Right renal pelvis (tissue), 4 donors: ENCODE results near the gene NEO1. TPM values are rescaled to one million over a fixed set of nuclear protein-coding genes. Genes with fewer than 3 reads are reported as not detected.

Experiments used
- DNase-seq, 4 donors: peaks; one replicate each; pipeline ENCODE4 v3.0.0-alpha.2; 2013; ENCODE audit warnings: low read depth in 4 of 4, low spot score in 3 of 4, missing footprints in 1 of 4
- polyA plus RNA-seq, 4 donors: library from polyadenylated mRNA; unstranded; fragments of 120-200 nt; gene quantifications; one replicate each; pipeline ENCODE4 v1.2.1, GENCODE V29; 2013; ENCODE audit not compliant: insufficient read length in 4 of 4

NEO1 gene
- polyA plus RNA-seq = 100 to 1,000 TPM; 126 to 141 (median 128) TPM

- DNase-seq = peak; percentile 80 to 87 (median 84)
Measured at GRCh38 chr15:73051807-73052652, at the start of gene NEO1. NEO1 (plus strand) TSS chr15:73052463; CDS start chr15:73052676, 213 bp downstream.

DNA sequence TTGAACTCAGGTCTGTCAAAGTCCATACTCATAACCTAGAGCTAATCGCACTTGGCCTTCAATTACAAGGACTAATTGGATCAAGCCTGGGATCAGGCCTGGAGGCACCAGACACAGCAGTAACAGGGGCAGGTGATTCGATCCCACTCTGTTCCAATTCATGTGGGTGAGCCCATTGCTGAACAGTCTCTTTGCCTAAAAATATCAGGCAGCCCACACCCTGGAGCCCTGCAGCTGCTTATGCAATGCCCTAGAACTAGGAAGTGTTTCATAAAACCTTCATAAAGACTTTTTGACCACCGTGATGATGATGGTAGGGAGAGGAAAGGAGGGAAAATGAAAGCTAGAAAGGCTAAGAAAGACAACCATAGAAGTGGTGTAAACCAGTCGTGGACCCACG is 47.8 kb upstream of the NEO1 start:
- DNase-seq = no peak

GRCh38 chr15:73005032-73005431 is 47.2 kb upstream of the NEO1 start:
- no peak for DNase-seq

- no peak for DNase-seq
Measured at GRCh38 chr15:73005446-73005845, 46.8 kb upstream of the NEO1 start.

DNA sequence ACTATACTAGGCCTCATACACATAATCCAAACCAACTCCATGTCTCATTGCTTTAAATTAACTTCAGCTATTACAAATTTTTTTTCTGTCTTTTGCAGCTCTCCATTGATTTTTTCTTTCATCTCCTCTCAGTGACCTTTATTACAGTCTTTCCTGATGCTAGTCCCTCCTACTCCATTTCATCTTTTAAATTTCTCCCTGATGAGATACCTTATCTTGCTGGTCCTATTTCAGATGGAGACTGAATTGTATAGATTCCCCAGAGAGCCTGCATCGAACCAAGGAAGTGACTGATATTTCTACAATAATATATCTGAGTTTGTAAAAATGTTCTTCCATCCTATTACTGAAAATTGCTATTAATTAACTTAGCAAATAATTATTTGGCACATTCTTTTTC is 45.7 kb upstream of the NEO1 start:
- no peak for DNase-seq

DNA sequence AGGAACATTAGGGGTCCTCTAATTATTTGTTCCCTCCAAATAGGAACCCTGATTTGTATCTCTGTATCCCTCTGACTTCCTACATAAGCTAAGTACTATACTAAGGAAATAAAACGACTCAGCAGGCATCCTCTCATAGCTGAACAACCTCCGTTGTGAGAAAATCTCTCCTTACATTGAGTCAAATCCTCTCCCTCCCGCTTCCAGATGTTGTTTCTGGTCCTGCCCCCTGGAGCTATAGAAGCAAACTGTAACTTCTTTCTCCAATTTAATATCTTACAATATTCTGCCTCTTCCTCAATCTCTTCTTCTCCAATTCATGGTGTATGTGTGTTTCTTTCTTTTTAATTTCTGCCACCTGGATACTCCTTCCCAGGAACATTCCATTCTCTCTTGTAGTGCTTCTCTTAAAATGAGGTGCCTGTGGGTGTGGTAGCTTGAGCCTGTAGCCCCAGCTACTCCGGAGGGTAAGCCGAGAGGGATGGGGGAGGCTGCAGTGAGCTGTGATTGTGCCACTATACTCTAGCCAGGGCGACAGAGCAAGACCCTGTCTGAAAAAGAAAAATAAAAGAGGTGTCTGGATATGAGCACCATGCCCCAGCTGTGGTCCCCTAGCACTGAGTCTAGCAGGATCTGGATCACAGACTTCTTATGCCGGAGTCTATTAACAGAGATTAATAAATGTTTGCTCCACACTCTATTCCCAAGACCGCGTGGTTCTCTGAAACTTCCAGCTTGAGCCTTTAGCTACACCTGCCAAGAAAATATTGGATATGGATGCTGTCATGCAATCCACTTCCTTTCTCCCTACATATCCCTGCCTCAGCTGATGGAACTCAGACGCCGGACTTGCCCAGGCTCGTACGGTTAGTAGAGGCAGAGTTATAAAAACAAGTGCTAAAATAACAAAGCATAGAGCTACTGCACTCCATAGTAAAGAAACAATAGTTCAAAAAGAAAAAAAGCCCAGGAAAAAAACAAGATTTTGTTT is 42.9 kb upstream of the NEO1 start:
- no peak for DNase-seq

- DNase-seq = no peak
Measured at GRCh38 chr15:73010154-73011152, 41.8 kb upstream of the NEO1 start.

GRCh38 chr15:73014904-73015303 is 37.4 kb upstream of the NEO1 start:
- no peak for DNase-seq

DNA sequence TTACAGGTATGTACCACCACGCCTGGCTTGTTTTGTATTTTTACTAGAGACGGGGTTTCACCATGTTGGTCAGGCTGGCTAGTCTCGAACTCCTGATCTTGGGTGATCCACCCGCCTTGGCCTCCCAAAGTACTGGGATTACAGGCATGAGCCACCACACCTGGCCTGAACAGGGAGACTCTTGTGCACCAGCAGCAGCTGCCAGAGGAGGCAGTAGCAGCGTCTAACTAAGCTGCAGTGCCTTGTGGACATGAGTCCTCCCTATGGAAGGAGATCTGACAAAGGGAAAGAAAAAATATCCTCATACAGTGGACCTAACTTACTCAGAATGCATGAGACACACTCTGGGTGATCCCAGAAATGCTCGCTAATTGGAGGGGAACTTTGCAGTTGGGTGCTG is 36.8 kb upstream of the NEO1 start:
- DNase-seq = no peak

GRCh38 chr15:73017987-73018386 is 34.3 kb upstream of the NEO1 start:
- DNase-seq = no peak

DNA sequence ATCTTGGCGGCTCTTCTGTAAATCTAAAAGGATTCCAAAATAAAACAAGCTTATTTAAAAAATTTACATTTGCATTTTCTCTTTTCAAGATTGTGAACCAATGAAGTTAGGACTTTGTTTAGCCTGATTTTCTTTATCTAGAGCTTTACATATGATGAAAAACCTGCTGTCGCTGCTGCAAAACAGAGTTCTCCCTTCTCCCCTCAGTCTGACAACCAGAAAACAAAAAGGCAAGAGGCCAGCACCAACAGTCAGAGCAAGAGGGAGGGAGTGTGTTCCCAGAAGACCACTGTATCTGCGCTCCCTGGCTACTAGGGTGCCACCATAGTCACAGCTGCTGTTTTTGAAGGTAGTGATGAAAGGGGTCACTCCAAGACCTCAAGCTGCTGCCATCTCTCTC is 33.1 kb upstream of the NEO1 start:
- no peak for DNase-seq

DNA sequence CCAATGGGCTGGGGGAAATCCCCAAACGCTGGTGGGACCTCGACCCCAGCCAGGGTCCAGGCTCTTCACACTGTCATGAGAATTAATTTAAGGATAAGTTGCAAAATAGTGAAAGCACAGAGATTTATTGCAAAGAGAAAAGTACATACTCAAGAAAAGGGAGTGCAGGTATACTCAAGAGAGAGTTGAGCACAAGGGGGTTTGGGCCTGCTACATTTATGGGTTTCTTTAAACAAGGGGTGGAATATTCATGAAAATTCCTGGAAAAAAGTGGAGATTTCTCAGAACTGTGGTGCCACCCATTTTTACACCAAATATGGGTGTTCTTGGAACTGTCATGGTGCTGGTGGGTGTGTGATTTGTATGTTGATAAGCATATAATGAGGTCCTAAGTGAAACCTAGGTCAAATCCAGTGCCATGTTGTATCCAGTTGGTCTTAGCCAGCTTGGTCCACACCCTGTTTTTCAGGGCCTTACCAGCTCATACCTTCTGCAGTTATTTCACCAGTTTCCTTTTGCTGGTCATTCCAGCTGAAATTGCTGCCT is 32.6 kb upstream of the NEO1 start:
- no peak for DNase-seq

- DNase-seq = no peak
Measured at GRCh38 chr15:73021139-73021621, 31.1 kb upstream of the NEO1 start.

- no peak for DNase-seq
Measured at GRCh38 chr15:73022161-73022560, 30.1 kb upstream of the NEO1 start.

- no peak for DNase-seq
Measured at GRCh38 chr15:73023071-73023470, 29.2 kb upstream of the NEO1 start.

GRCh38 chr15:73024168-73024567 is 28.1 kb upstream of the NEO1 start:
- no peak for DNase-seq

DNA sequence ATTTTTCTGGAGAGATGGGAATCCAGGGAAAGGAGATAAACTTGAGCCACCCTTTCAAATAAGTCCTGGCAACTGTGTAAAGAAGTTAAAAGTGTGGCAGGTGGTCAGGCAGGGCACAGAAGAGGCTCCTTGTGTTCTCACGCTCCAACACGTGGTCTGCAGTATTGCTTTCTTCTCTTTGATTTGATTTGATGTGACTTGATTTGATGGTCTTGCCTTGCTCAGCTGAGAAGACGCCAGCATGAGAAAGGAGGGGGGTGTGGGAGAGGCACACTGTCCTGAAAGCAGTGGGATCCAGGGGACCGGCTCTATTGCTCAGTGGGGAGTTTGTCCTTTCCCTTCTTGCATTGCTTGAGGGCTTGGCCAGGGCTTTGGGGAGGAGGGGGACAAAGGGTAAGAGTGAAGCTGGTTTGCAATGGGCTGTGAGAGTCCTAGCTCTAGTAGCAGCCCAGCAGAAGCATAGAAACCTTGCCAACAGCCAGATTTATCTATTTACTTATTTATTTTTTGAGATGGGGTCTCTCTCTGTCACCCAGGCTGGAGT is 25.7 kb upstream of the NEO1 start:
- DNase-seq = no peak

GRCh38 chr15:73028031-73028430 is 24.2 kb upstream of the NEO1 start:
- DNase-seq = no peak

- DNase-seq = no peak
Measured at GRCh38 chr15:73028831-73029451, 23.3 kb upstream of the NEO1 start.
